HG02759 (cell line): ENCODE results near the gene LHFPL6.

ENCODE experiments used
- ATAC-seq: cut with Tn5 transposase; IDR thresholded peaks from one replicate; pipeline ENCODE4 v1.9.1; 2021; ENCODE audit warnings: mild to moderate bottlenecking, moderate library complexity; ENCODE audit not compliant: unreplicated experiment

LHFPL6 gene

DNA sequence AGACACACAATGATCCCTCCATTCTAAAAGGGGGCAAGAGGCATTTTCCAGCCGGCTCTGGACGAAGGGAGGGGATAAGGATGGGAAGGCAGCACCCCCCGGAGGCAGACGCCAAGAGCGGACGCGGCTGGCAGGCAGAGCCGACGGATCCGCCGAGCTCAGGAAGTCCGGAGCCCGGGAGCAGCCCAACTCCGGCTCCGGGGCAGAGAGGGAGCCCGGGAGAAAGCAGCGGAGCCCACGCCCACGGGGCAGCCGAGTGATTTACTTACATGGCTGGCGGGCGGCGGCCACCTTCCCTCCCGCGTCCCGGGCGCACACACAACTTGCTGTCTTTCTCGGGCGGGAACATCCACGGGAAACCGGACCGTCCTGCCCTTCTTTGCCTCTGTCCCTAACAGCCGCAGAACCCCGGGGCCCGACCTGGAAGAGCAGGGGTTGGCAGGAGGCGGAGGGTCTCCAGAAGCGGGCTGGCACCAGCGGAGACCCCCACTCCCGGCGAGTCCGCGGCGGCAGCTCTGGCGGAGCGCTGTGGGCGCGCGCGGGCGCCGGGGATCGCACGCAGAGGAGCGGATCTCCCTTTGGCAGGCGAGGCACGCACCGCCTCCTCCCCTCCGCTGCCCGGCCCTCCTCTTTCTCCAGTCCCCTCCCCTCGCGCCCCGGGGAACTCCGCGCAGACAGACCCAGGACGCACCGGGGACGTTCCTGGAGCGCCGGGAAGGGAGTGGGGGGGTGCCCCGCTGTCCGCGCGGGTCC is at the start of gene LHFPL6:
TSS of gene LHFPL6 (minus strand) at position 580 of the 753 bp plus-strand sequence.
- ATAC-seq: peak; percentile 94

DNA sequence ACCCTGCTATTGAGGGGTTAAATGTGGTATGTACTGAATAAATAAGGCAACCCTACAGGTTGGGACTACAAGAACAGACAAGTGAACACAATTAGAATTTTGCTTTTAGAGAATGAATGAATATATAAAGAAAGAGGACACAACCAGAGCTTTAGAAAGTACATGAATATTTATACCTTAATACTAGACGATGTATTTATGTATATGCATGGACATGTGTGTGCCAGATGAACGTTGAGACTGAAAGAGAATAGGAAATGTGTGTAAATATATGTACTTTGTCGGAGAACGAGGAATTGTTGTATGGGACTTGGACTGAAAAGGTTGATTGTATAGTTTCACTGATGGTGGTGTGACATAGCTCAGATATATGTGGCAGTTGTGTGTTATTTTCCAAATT is 43.1 kb upstream of the LHFPL6 start:
- ATAC-seq: no peak

DNA sequence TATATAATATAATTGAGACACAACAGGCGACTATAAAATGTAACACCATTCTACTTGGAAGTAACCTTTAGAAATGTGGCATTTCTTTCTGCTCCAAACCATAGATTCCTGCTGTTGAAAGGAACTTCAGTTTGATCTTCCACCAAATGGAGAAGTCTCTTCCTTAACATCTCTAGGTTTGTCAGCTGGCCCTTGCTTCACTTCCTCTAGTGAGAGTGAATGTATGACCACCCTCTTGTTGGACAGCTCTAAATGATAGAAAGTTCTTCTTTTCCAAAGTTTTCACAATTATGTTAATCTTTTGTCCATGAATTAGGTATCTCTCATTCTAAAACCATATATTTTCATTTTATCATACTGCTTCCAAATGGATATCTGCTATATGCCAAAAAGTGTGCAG is 38.7 kb upstream of the LHFPL6 start:
- no peak for ATAC-seq

DNA sequence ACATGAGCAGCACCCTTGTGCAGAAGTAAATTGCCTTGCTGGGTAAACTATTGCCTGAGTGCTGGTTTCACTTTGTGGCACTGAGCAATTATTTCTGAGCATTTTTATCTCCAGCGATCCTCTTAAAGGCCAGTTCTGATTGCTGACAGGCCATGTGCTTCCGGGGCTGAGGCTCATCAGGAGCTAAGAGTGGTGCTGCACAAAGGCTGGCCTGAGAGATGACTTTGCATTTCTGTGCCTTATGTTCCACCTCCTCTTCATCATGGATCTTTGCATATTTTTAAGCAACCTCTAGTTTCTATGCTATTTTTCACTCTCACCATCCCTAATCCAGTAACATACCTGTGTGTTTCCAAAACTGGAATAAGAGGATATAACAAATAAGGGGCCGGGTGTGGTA is 34.9 kb upstream of the LHFPL6 start:
- no peak for ATAC-seq

DNA sequence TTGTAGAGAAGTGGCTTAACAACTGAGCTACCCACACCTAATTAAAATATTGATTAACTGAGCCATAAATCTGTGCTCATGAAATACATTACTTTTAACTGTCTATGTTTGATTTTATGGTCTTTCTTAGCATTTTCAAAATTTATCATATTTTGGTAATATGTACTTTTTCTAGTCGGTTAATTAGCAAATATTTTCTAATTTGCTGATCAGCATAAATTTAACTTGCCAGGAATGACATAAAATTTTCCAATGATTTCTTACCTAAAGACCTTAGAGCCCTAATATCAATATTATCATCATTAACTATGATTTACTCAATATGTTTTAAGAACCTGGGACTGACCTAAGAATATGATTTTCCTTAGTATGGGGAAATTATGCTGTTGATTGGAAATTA is 32.6 kb upstream of the LHFPL6 start:
- ATAC-seq: no peak

DNA sequence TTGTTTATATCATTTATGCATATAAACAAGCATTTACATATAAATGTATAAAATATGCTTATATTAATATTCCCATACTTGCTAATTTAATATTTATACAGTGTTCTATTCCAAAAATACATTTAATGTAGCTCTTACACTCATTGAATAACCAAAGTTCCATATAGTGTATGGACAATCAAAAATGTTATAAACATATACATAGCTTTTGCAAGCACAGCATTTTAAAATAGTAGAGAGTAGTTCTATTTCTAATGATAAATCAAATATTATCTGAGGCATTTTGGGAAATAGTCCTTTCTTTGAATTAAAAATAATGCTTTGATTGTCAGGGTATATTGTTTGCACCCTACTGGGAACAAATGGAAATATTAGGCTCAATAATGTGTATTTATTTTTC is 30.0 kb upstream of the LHFPL6 start:
- ATAC-seq: no peak

DNA sequence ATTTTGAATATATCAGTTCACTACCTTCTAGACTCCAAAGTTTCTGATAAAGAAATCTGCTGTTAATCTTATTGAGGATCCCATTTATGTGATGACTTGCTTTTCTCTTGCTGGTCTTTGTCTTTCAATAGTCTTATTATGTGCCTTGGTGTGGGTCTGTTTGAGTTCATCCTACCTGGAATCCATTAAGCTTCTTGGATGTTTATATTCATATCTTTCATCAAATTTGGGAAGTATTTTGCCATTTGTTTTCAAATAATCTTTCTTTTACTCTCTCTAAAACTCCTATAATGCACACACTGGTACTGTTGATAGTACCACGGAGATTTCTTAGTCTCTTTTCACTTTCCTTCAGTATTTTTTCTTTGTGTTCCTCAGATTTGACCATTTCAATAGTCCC is 28.3 kb upstream of the LHFPL6 start:
- ATAC-seq: no peak

DNA sequence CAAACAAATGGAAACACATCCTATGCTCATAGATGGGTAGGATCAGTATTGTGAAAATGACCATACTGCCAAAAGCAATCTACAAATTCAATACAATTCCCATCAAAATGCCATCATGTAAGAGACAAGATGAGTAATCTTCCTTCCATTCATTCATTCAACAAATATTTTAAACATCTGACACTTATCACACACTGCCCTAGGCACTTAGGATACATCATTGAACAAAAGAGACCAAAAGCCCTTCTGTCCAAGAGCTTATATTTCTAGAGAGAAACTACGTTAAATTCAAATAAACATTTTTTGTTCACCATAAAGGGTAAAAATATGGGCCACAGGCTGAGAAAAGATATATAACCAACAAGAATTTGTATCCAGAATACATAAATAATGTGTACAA is 20.5 kb upstream of the LHFPL6 start:
- no peak for ATAC-seq

DNA sequence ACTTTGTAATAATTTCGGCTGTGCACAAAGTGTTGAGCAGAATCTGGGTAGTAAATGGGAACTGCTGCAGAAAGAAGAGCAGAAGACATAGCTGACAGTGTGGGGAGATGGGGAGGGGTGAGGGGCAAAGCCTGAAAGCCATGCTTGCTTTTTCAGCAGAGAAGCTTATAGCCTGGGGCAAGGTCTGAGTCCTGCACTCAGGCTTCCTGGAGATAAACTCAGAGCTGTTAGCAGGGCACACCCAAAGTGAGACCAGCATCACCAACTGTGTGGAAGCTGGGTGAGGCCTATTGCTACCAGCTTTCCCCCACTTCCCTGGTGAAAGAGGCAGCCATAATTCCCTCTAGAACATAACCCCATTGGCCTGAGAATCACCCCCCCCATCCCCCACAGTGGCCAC is 15.6 kb upstream of the LHFPL6 start:
- no peak for ATAC-seq

DNA sequence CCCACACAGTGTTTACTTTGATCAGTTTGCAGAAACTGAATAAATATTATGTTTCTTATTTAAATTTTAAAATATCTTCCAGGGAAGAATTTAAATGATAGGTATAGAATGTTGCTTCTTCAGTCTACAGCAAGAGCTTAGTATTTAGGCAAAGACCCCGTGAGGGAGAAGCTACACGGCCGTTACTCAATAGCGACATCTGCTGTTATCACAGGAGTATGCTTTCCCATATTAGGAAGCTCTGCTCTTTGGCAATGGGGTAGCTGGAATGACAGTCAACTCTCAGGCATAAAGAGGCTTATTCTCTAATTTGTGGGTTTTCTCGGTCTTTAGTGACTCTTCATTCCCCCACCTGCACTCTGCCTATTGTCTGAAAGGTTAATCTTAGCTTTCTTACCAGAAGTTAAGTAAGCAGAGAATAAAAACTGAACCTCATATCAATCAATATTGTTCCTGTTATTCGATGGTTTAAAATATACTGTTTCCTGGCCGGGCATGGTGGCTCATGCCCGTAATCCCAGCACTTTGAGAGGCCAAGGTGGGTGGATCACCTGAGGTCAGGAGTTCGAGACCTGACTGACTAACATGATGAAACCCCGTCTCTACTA is 13.2 kb upstream of the LHFPL6 start:
- peak; percentile 77 for ATAC-seq

DNA sequence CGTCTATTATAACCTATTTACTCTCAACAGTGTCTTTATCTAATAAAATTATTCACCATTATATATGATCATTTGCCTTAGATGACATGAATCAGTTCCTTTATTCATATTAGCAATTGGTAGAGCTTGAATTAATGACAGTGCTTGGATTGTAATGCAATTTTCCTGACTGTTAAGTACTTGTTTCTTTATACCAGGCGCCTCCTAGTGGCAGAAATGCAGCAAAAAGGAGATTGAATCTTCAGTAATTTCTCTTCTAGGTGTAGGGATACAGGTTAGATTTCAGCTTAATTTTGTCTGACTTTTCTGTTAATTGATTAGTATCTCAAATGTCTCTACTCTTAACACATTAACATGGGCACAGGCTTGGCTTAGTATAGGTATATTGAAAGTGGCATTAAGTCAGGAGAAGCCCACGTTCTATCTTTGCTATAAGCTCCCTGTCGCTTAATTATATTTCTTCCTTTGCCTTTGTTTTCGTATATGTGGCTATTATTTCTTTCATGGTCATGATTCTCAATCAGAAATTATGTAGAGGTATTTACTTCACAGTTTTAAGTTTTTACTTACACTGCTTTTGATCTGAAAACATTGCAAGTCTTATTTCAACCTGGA is 9.1 kb upstream of the LHFPL6 start:
- peak; percentile 56 for ATAC-seq

DNA sequence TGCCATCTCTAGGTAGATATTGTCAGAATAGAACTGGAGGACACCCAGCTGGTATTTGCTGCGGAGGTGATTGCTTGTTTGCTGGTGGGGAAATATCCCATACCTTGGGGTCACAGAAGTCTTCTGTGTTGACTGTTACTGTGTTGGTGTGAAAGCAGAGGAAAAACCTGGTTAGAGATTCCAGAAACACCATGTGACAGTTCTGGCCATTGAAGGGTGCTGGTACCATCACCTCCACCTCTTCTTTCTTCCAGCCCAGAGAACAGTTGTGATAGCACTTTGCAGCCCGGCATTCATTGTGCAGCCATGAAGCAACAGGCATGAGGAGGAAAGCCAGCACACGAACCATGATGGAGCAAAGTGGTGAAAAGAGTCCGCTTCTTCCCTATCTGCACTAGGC is 4.9 kb upstream of the LHFPL6 start:
- no peak for ATAC-seq

DNA sequence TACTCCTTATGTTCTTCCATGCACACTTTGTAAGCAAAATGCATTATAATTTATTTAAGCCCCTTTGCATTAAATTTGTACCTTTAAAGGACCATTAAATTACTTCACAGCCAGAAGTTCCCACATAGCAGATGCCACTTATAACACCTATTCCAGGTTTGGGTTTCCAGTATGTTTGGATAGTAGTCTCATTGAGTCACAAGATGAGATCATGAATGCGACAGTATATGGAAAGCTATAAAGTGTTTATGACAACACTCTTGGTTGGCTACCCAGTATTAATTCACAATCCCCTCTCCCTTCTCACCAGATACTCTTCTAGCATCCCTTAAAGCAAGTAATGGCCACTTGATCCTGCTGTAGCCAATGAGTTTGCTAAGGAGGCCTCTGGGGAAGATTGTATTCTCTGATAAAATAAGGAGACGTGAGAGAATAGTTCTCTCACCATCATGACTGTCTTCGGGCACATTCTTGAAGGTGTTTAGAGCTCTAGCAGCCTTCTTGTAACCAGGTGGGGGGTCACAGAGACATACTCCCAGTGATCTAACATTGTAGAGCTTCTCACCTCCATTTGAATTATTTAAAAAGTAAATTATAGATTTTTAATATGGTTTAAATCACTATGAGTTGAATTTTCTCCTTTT is 2.8 kb upstream of the LHFPL6 start:
- no peak for ATAC-seq

DNA sequence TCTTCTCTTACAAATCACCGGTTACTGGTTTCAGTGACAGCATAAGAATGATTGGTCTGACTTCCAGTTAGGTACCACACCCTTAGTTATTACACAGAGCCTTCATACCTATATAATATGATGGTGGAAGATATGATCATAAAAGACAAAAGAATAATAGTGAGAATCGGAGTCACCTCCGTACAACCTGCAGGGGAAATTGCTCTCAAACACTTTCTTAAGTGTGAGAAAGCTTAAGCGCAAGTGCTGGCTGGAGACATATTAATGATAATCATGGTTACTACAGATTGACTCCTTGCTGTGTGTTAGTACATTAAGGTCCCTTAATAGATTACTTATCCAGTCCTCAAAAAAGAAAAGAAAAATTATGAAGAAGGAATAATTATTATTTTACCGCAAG is 1.8 kb upstream of the LHFPL6 start:
- ATAC-seq: no peak

DNA sequence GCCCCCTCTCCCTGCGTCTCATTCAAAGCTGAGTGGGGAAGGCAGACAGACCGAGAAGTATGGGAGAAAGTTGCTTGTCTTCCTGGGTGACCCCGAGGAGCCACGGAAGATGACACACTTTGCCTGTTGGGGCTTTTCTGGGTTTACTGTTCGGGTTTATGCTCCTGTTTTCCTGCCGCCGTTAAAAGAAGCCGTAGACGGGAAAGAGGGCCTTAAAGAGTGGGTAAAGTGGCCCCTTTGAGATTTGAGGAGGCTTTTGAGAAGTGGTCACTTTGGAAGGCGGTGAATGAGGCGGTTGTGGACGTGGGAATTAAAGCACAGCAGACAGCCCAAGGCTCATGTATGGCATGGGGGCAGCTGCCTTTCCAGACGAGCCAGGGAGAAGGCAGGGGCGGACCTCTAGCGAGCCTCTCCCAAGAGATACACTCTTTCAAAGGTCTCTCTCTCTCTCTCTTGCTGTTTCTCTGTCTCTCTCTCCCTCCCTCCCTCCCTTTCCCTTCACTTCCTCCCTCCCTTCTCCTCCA is 493 bp upstream of the LHFPL6 start:
- ATAC-seq: peak; percentile 42

DNA sequence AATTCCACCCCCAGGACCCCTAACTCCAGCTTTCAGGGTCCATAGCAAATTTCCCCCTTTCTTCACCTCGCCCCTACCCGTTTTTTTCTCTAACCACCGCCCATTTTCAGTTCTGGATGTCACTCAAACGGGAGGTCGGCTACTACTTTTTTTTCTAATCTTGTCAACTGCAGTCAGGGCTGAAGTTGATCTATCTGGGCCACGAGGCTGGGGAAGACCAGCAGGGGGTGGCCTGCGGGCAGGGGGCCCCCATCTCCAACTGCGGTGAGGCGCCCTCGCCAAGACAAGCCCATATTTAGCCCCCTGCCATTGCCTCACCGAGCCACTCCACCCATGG is 748 bp downstream of the LHFPL6 start:
- peak; percentile 38 for ATAC-seq

DNA sequence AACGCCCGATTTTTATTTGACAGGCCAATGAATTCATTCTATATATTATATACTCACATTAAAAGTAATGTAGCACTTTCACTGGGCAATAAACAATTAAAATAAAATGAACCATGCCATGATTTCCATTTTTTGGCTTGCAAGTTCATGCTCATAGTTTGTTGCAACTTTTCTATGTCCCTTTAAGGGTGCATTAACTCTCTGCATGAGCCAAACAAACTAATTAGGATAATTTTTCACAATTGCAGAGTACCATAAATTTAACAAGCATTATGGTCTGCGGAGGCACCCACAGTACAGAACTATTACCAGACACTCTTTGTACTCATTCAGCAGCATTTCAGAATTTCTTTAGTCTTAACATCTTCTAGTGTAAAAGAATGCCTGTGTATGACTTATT is 1.4 kb downstream of the LHFPL6 start:
- no peak for ATAC-seq

DNA sequence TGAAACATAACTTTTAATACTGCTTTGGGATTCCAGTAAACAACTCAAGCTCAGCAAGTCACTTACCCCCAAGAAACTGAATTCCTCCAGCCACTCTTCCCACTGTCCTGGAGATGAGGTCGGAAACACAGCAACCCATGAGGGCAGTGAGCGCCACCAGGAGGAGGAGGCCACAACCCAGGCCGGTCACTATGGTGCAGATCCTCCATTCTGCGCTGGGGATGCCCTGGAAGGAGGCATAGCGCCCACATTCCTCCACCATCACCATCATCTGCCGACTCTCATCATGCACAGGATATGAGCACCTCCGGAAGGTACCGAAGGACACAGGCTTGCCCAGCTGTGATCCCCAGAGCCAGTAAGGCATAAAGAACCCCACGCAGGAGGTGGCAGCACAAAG is 2.2 kb downstream of the LHFPL6 start:
- ATAC-seq: no peak

DNA sequence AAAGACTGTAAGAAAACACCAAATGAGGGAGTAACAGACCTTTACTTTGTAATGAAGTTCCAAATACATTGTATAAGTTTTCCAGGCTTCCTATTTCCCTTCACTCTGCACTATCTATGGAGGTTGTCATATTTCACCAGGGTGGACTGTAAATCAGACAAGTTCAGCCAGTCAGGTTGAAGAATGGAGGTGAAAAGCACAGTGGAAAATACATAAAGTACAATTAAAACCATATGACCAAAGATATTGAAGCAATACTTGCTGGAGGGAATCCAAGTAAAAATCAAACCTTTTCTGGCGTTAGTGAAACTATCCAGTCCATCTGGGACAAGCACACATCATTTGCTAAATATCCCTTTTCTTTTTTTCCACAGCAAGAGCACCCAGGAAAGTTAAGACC is 3.2 kb downstream of the LHFPL6 start:
- ATAC-seq: no peak

DNA sequence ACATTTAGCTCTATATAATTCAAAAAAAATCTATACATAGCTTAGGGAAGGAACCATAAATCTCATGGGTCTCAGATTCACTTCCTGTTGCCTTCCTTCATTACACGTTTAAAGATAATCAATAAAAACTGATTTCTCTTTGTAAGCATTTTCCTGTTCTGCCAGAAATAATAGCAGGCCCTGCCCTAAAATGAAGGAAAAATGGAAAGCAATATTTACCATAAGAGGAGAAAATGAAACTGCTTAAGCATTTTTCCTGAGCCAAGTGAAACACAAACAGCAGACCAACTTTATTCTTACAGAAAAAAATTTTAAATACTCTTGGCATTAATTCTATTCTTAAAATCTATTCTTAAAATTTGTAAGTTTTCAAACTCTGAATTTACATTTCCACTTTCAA is 4.0 kb downstream of the LHFPL6 start:
- ATAC-seq: no peak

DNA sequence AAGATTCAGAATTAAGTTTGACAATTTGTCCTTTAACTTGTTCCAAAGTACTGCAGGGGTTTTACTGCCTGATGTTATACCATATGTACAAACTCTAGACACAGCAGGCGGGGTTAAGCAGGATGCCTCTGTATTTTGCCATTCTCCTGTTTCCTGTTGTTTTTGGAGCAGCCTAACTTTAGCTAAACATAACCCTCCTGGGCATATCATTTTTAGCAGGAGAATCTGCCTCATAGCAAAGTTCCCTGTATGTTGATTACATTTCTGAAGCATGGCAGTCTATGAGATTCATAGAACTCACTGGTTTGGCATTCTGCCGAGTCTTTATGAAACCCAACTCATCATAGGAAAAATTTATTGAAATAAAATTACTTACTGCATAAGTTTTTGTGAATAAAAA is 5.2 kb downstream of the LHFPL6 start:
- ATAC-seq: no peak

DNA sequence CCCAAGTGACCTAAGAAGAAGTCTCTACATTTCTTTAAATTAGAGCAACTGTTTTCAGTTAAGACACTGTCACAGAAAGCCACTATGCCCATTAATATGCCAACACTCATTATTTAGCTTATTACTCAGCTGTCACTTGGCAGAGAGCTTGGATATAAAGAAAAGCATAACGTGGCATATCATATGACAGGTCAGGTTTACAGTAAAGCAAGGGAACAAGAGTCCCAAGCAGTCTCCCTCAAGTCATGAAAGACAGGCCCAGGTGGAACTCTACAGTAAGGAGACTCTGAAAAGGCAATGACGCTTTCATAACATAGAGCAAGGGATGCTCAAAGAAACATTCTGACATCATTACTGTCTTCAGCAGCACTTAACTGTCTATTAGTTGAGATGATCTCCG is 6.3 kb downstream of the LHFPL6 start:
- no peak for ATAC-seq
